Common myeloid progenitor, CD34-positive (primary cell): ENCODE measurements around the gene BAIAP2.

ENCODE experiments used
- CTCF ChIA-PET: fragments of 350-600 bp; sonication (Branson Sonifier 250); formaldehyde crosslinking; loops from one replicate; lab custom pipeline; 2021; ENCODE audit warnings: antibody characterized with exemption; lab: Charles Lee
- POLR2A ChIA-PET: fragments of 350-600 bp; sonication (Branson Sonifier 250); formaldehyde crosslinking; loops from one replicate; lab custom pipeline; 2021; ENCODE audit warnings: antibody characterized with exemption; lab: Charles Lee
- DNase-seq, 3 donors: peaks; one replicate each; pipeline versions ENCODE4 v3.0.0 to v3.0.0-alpha.2; 2013
- H3K27ac ChIP-seq, 2 experiments: 1 replicate in 1 of 2; 2 replicates in 1 of 2; pipeline ENCODE4 v1.7.0; 2013; ENCODE audit warnings: inconsistent platforms in 2 of 2, low read length in 2 of 2, mild to moderate bottlenecking in 2 of 2, low read depth in 1 of 2, moderate library complexity in 1 of 2; ENCODE audit not compliant: severe bottlenecking in 2 of 2, insufficient read depth in 1 of 2, poor library complexity in 1 of 2
- H3K27me3 ChIP-seq, 5 experiments: replicated peaks in 2 of 5; 1 replicate in 3 of 5; 2 replicates in 2 of 5; pipeline versions ENCODE4 v1.6.1 to v1.7.0; 2013; ENCODE audit warnings: low read length in 4 of 5, mild to moderate bottlenecking in 2 of 5, moderate library complexity in 2 of 5, inconsistent platforms in 1 of 5; ENCODE audit not compliant: insufficient read depth in 5 of 5, control insufficient read depth in 4 of 5
- H3K36me3 ChIP-seq, 4 experiments: 1 replicate in 2 of 4; 2 replicates in 2 of 4; pipeline versions ENCODE4 v1.6.1 to v1.7.0; 2013; ENCODE audit warnings: low read length in 3 of 4, control low read depth in 1 of 4, mild to moderate bottlenecking in 1 of 4; ENCODE audit not compliant: control insufficient read depth in 4 of 4, insufficient read depth in 4 of 4
- H3K4me1 ChIP-seq, 4 experiments: 1 replicate in 3 of 4; 2 replicates in 1 of 4; pipeline versions ENCODE4 v1.6.1 to v1.7.1; 2013; ENCODE audit warnings: low read length in 3 of 4, mild to moderate bottlenecking in 3 of 4, control low read depth in 1 of 4, inconsistent platforms in 1 of 4, moderate library complexity in 1 of 4; ENCODE audit not compliant: control insufficient read depth in 4 of 4, insufficient read depth in 4 of 4; ENCODE audit errors: control extremely low read depth in 1 of 4
- H3K4me3 ChIP-seq, 7 experiments: 1 replicate in 4 of 7; 2 replicates in 3 of 7; pipeline versions ENCODE4 v1.5.1 to v1.7.0; 2013; ENCODE audit warnings: mild to moderate bottlenecking in 7 of 7, low read length in 6 of 7, moderate library complexity in 6 of 7, inconsistent platforms in 2 of 7, low read depth in 2 of 7, control low read depth in 1 of 7; ENCODE audit not compliant: insufficient read depth in 4 of 7, control insufficient read depth in 1 of 7; ENCODE audit errors: extremely low read depth in 1 of 7
- H3K9me3 ChIP-seq, 5 experiments: 1 replicate in 4 of 5; 2 replicates in 1 of 5; pipeline versions ENCODE4 v1.6.1 to v1.7.1; 2013; ENCODE audit warnings: low read length in 4 of 5, mild to moderate bottlenecking in 2 of 5, inconsistent platforms in 1 of 5, low read depth in 1 of 5, moderate library complexity in 1 of 5; ENCODE audit not compliant: control insufficient read depth in 4 of 5, insufficient read depth in 2 of 5; ENCODE audit errors: control extremely low read depth in 1 of 5
- WGBS: methylation state at CpG from one replicate; pipeline ENCODE4 v1.1.5; 2013; ENCODE audit not compliant: insufficient coverage; 5-methylcytosine and 5-hydroxymethylcytosine counted together

Gene BAIAP2

GRCh38 chr17:81125573-81126081, 90.7 kb downstream of the BAIAP2 start:
- no peaks in the 10 kb centered on the region for H3K36me3 ChIP-seq
- no peaks in the 10 kb centered on the region for H3K27me3 ChIP-seq
- POLR2A ChIA-PET: interaction anchor here (0.6 to 1.1 kb wide), 2 partner anchors 9 to 101 kb away, joined by 3 read pairs; no protein-coding TSS in a partner anchor
- CTCF ChIA-PET: interaction anchor here (0.8 kb wide), 1 partner anchor 10 kb away, joined by 3 read pairs; no protein-coding TSS in a partner anchor
- H3K4me3 ChIP-seq: no peak overlapping the region
- H3K4me1 ChIP-seq: no peaks in the 10 kb centered on the region
- 97% methylated on average over 11 of the region's 14 CpGs for WGBS
- H3K27ac ChIP-seq: no peak overlapping the region
- H3K9me3 ChIP-seq: no peaks in the 10 kb centered on the region
- no peak for DNase-seq

- ChIA-PET CTCF (no interaction called here), POLR2A (interaction anchor here (1.1 kb wide), 1 partner anchor 10 kb away, joined by 3 read pairs; no protein-coding TSS in a partner anchor)
- no peaks in the 10 kb centered on the region for H3K27me3 ChIP-seq
- H3K36me3 ChIP-seq: no peaks in the 10 kb centered on the region
- H3K9me3 ChIP-seq: no peaks in the 10 kb centered on the region
- WGBS: 96% methylated on average over 19 of the region's 34 CpGs
- H3K27ac ChIP-seq: no peak overlapping the region
- H3K4me3 ChIP-seq: no peak overlapping the region
- no peaks in the 10 kb centered on the region for H3K4me1 ChIP-seq
- no peak for DNase-seq
Observed at GRCh38 chr17:81126281-81127132, 91.6 kb downstream of the BAIAP2 start.

- POLR2A ChIA-PET: no interaction called here
- no peaks in the 10 kb centered on the region for H3K27me3 ChIP-seq
- H3K36me3 ChIP-seq: no peaks in the 10 kb centered on the region
- no peak for DNase-seq
- H3K4me3 ChIP-seq: no peak overlapping the region
- CTCF ChIA-PET: no interaction called here
- H3K27ac ChIP-seq: no peak overlapping the region
- no peaks in the 10 kb centered on the region for H3K9me3 ChIP-seq
- H3K4me1 ChIP-seq: no peaks in the 10 kb centered on the region
- WGBS: 80% methylated on average over 5 of the region's 5 CpGs
Observed at GRCh38 chr17:81127133-81127455, 92.1 kb downstream of the BAIAP2 start.

GRCh38 chr17:81127526-81128177, 92.7 kb downstream of the BAIAP2 start:
- 89% methylated on average over 18 of the region's 25 CpGs for WGBS
- ChIA-PET CTCF (no interaction called here), POLR2A (no interaction called here)
- DNase-seq: no peak
- no peaks in the 10 kb centered on the region for H3K36me3 ChIP-seq
- no peaks in the 10 kb centered on the region for H3K4me1 ChIP-seq
- H3K27ac ChIP-seq: no peak overlapping the region
- H3K4me3 ChIP-seq: no peak overlapping the region
- no peaks in the 10 kb centered on the region for H3K9me3 ChIP-seq
- H3K27me3 ChIP-seq: no peaks in the 10 kb centered on the region

GRCh38 chr17:81128338-81128737, 93.4 kb downstream of the BAIAP2 start:
- no peaks in the 10 kb centered on the region for H3K4me1 ChIP-seq
- DNase-seq: no peak
- H3K27me3 ChIP-seq: no peaks in the 10 kb centered on the region
- H3K4me3 ChIP-seq: no peak overlapping the region
- POLR2A ChIA-PET: no interaction called here
- H3K9me3 ChIP-seq: no peaks in the 10 kb centered on the region
- 93% methylated on average over 9 of the region's 14 CpGs for WGBS
- CTCF ChIA-PET: no interaction called here
- H3K27ac ChIP-seq: no peak overlapping the region
- no peaks in the 10 kb centered on the region for H3K36me3 ChIP-seq

GRCh38 chr17:81128774-81129173, 93.8 kb downstream of the BAIAP2 start:
- H3K9me3 ChIP-seq: no peaks in the 10 kb centered on the region
- POLR2A ChIA-PET: interaction anchor here (0.5 kb wide), 1 partner anchor 136 kb away, joined by 3 read pairs; no protein-coding TSS in a partner anchor
- H3K36me3 ChIP-seq: no peaks in the 10 kb centered on the region
- H3K27me3 ChIP-seq: no peaks in the 10 kb centered on the region
- 98% methylated on average over 21 of the region's 23 CpGs for WGBS
- no peak overlapping the region for H3K27ac ChIP-seq
- no peak overlapping the region for H3K4me3 ChIP-seq
- CTCF ChIA-PET: no interaction called here
- DNase-seq: no peak
- H3K4me1 ChIP-seq: no peaks in the 10 kb centered on the region

GRCh38 chr17:81129289-81129688, 94.3 kb downstream of the BAIAP2 start:
- no peaks in the 10 kb centered on the region for H3K27me3 ChIP-seq
- no peak overlapping the region for H3K27ac ChIP-seq
- DNase-seq: no peak
- ChIA-PET CTCF (no interaction called here), POLR2A (interaction anchor here (0.5 kb wide), 1 partner anchor 137 kb away, joined by 3 read pairs; no protein-coding TSS in a partner anchor)
- no peaks in the 10 kb centered on the region for H3K4me1 ChIP-seq
- H3K4me3 ChIP-seq: no peak overlapping the region
- no peaks in the 10 kb centered on the region for H3K9me3 ChIP-seq
- WGBS: 90% methylated on average over 7 of the region's 11 CpGs
- no peaks in the 10 kb centered on the region for H3K36me3 ChIP-seq
